Stomach (tissue), 9 donors: ENCODE results near the gene LY86. TPM values are rescaled to one million over a fixed set of nuclear protein-coding genes. Genes with fewer than 3 reads are reported as not detected.

ENCODE experiments used
- DNase-seq, 2 donors: peaks; one replicate each; pipeline versions ENCODE4 v3.0.0 to v3.0.0-alpha.2; 2013 to 2019
- H3K27ac ChIP-seq, 5 donors: fragments of 200-600 bp in 4 of 5; sonication (generic) in 4 of 5; one replicate each; pipeline ENCODE4 v1.5.1; 2013 to 2019; ENCODE audit warnings: mild to moderate bottlenecking in 1 of 5, moderate library complexity in 1 of 5
- H3K27me3 ChIP-seq, 3 donors: fragments of 200-600 bp; sonication (generic); one replicate each; pipeline ENCODE4 v1.5.1; 2017 to 2019; ENCODE audit warnings: mixed run types in 1 of 3
- H3K36me3 ChIP-seq, 4 donors: fragments of 200-600 bp; sonication (generic); 1 replicate in 3 of 4; 2 replicates in 1 of 4; pipeline ENCODE4 v1.5.1; 2016 to 2019
- H3K4me1 ChIP-seq, 4 donors: fragments of 200-600 bp; sonication (generic); one replicate each; pipeline ENCODE4 v1.5.1; 2016 to 2019
- H3K4me3 ChIP-seq, 4 donors: fragments of 200-600 bp; sonication (generic) in 3 of 4; one replicate each; pipeline ENCODE4 v1.5.1; 2016 to 2019; ENCODE audit warnings: mild to moderate bottlenecking in 1 of 4
- H3K9me3 ChIP-seq, 4 donors: fragments of 200-600 bp; sonication (generic); one replicate each; pipeline ENCODE4 v1.5.1; 2016 to 2019
- EP300 ChIP-seq: sonication (generic); formaldehyde crosslinking; IDR thresholded peaks from one replicate; pipeline ENCODE4 v1.6.1; 2017; ENCODE audit warnings: antibody characterized with exemption
- POLR2A ChIP-seq, 4 donors: fragments of 450-650 bp; IDR thresholded peaks; one replicate each; pipeline ENCODE4 v1.6.1; 2016; ENCODE audit warnings: antibody characterized with exemption in 4 of 4, control low read depth in 2 of 4, mild to moderate bottlenecking in 1 of 4, moderate library complexity in 1 of 4
- POLR2AphosphoS5 ChIP-seq, 3 donors: sonication (generic); formaldehyde crosslinking; IDR thresholded peaks; one replicate each; pipeline ENCODE4 v1.6.1; 2016; ENCODE audit warnings: antibody characterized with exemption in 3 of 3
- WGBS, 5 donors: extraction: QIAGEN DNeasy Blood & Tissue Kit in 3 of 5; methylation state at CpG; one replicate each; pipeline versions ENCODE4 v1.1.5 to v1.1.7; 2013 to 2018; 5-methylcytosine and 5-hydroxymethylcytosine counted together
- intact Hi-C: fragments of 100-400 bp; cut with DNase I; formaldehyde crosslinking; loops from one replicate; pipeline ENCODE4 v1.15.1; 2023; ENCODE audit warnings: low total_unique reads
- polyA plus RNA-seq, 3 donors: library from polyadenylated mRNA; stranded (reverse); fragments of 200-250 nt; gene quantifications; one replicate each; pipeline ENCODE4 v1.2.3, GENCODE V29; 2013
- total RNA-seq, 5 donors: library from RNA; depleted of rRNA; stranded (reverse); fragments of >200 nt; gene quantifications; one replicate each; pipeline versions ENCODE4 v1.1.0 to v1.2.3, GENCODE V29; 2014 to 2016
- TF ChIP-seq, protein P1 (sequence below), 7 experiments: fragments of 450-650 bp in 4 of 7; fragments of 200-600 bp in 3 of 7; sonication (generic) in 3 of 7; IDR thresholded peaks; one replicate each; pipeline ENCODE4 v1.5.1; 2016 to 2019; ENCODE audit warnings: antibody characterized with exemption in 7 of 7, control low read depth in 2 of 7, mild to moderate bottlenecking in 1 of 7
- donor health status: healthy with polysubstance abuse.
- donor health status: Bipolar disorder and iron deficiency.
- donor health status: healthy.

The LY86 gene
- total and polyA plus RNA-seq, 8 donors = 2.4 to 3.6 (median 2.7) TPM; not detected in 3

- H3K36me3 ChIP-seq = no peaks in the 10 kb centered on the region
- peaks cover 0 to 7% (median 2%) of the 10 kb centered on the region in 4 donors for H3K9me3 ChIP-seq
- 74 to 84% (median 80%) methylated on average over 11 of the region's 11 CpGs for WGBS, 5 donors
- no peak overlapping the region for H3K27ac ChIP-seq
- H3K27me3 ChIP-seq = peaks cover 0 to 64% (median 37%) of the 10 kb centered on the region in 3 donors
- H3K4me1 ChIP-seq = peaks cover 13 to 17% (median 14%) of the 10 kb centered on the region in 4 donors
- intact Hi-C loops = loop anchor here (10.0 kb wide), 2 partner anchors 489 to 1399 kb away; no protein-coding TSS in a partner anchor
- no peak overlapping the region for H3K4me3 ChIP-seq
- TF ChIP-seq POLR2A (IDR thresholded peaks at IDR 0.05) (no peak), POLR2AphosphoS5 (IDR thresholded peaks at IDR 0.05) (no peak), EP300 (no peak)
- TF ChIP-seq, protein P1, sequence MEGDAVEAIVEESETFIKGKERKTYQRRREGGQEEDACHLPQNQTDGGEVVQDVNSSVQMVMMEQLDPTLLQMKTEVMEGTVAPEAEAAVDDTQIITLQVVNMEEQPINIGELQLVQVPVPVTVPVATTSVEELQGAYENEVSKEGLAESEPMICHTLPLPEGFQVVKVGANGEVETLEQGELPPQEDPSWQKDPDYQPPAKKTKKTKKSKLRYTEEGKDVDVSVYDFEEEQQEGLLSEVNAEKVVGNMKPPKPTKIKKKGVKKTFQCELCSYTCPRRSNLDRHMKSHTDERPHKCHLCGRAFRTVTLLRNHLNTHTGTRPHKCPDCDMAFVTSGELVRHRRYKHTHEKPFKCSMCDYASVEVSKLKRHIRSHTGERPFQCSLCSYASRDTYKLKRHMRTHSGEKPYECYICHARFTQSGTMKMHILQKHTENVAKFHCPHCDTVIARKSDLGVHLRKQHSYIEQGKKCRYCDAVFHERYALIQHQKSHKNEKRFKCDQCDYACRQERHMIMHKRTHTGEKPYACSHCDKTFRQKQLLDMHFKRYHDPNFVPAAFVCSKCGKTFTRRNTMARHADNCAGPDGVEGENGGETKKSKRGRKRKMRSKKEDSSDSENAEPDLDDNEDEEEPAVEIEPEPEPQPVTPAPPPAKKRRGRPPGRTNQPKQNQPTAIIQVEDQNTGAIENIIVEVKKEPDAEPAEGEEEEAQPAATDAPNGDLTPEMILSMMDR (IDR thresholded peaks at IDR 0.05) = no peak
- no peak for DNase-seq
Measured at GRCh38 chr6:6543181-6543879, 45.2 kb upstream of the LY86 start.

- H3K4me3 ChIP-seq = peak overlapping the region; percentile 29 to 45 (median 42)
Measured at GRCh38 chr6:6545616-6546317, 42.8 kb upstream of the LY86 start.

DNA sequence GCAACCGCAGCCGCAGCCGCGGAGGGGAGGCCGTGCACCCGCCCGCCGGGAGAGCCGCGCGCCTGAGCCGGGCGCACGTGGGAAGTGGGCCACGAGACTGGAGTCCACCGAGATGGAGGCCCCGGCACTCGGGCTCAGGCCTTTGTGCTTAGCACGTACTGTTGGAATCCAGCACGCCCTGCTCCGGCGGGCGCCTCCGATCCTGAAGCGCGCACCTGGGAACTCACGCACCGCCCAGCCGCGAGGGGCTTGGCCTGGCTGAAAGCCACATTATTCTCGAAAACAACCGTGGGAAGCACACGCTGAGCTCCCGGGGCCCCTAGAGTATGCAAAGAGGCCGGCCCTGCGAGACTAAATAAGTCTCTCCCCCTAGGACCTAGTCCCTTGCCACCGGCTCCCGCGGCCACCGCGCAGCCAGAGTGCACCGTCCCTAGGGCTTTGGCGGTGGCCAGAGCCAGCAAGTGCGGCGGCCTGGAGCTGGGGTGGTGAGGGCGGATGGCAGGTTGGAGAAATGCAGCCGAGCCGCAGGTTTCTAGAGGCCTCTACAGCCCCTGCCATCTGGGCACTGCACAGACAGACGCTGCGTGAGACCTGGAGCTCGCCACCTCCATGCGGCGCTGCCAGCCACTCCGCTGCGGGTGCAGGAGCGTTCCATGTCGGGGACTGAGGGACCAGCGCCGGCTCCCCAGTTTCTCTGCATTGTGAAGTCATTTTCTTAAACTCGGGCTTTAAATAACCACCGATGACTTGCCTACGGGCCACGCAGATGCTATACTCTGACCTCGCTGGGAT lies 42.0 kb upstream of the LY86 start:
- H3K4me1 ChIP-seq = peaks cover 13 to 17% (median 14%) of the 10 kb centered on the region in 4 donors
- TF ChIP-seq POLR2AphosphoS5 (IDR thresholded peaks at IDR 0.05) (no peak), POLR2A (IDR thresholded peaks at IDR 0.05) (no peak), EP300 (no peak)
- TF ChIP-seq, protein P1 (IDR thresholded peaks at IDR 0.05) = no peak
- intact Hi-C loops = loop anchor here (10.0 kb wide), 2 partner anchors 492 to 1402 kb away; no protein-coding TSS in a partner anchor

More at GRCh38 chr6:6545616-6546317, 42.8 kb upstream of the LY86 start:
- Histone ChIP-seq H3K27ac (no peak overlapping the region), H3K27me3 (peaks cover 0 to 71% (median 37%) of the 10 kb centered on the region in 3 donors), H3K4me1 (peaks cover 13 to 17% (median 14%) of the 10 kb centered on the region in 4 donors), H3K9me3 (peaks cover 0 to 7% (median 2%) of the 10 kb centered on the region in 4 donors), H3K36me3 (no peaks in the 10 kb centered on the region)
- 41 to 54% (median 42%) methylated on average over 22 to 27 of the region's 27 CpGs for WGBS, 5 donors
- TF ChIP-seq POLR2AphosphoS5 (IDR thresholded peaks at IDR 0.05) (no peak), POLR2A (IDR thresholded peaks at IDR 0.05) (no peak), EP300 (no peak)
- TF ChIP-seq, protein P1 (IDR thresholded peaks at IDR 0.05) = no peak
- no peak for DNase-seq
- intact Hi-C loops = loop anchor here (10.0 kb wide), 2 partner anchors 491 to 1401 kb away; no protein-coding TSS in a partner anchor

More for the DNA sequence above, 42.0 kb upstream of the LY86 start:
- H3K4me3 ChIP-seq = peak overlapping the region; percentile 29 to 45 (median 42)
- peak overlapping the region in 1 of 5 donors; percentile 3 for H3K27ac ChIP-seq
- 0 to 4% (median 2%) methylated on average over 23 to 64 of the region's 64 CpGs for WGBS, 5 donors
- H3K36me3 ChIP-seq = no peaks in the 10 kb centered on the region
- peak; percentile 28 to 76 for DNase-seq
- peaks cover 0 to 7% (median 2%) of the 10 kb centered on the region in 4 donors for H3K9me3 ChIP-seq
- peaks cover 0 to 69% (median 37%) of the 10 kb centered on the region in 3 donors for H3K27me3 ChIP-seq
